NOMO-1 (cell line): ENCODE data around the gene UMODL1.
A peak's percentile ranks its signal among the peaks of the same experiment; 100 is the strongest.
"Not testable (repeated sequence)": the region's sequence is repeated elsewhere in the genome, so short reads cannot be mapped to it uniquely, and the experiment has no call there.

Experiments
- DNase-seq, 2 experiments: peaks; one replicate each; lab custom pipeline; 2025; ENCODE audit not compliant: unreplicated experiment in 2 of 2; lab: John Stamatoyannopoulos, UW

Gene UMODL1

DNA sequence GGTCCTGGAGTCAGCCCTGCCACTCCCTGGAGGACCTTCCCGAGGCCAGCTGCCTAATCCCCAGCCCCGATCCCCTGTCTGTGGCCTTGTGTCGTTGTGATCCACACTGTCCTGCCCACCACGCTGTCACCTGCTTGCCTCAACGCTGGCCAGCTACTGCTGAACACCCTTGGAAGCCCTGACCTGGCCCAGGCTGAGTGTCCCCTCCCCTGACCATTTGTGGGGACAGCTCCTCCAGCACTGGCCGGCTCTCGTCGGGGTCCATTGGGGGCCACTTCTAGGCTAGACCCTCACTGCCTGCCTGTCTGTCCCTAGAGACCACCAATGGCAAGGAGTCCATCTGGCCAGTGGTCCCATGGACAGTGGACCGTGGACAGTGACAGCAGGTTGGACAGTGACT lies 12.0 kb upstream of the UMODL1 start:
- no peak for DNase-seq

DNA sequence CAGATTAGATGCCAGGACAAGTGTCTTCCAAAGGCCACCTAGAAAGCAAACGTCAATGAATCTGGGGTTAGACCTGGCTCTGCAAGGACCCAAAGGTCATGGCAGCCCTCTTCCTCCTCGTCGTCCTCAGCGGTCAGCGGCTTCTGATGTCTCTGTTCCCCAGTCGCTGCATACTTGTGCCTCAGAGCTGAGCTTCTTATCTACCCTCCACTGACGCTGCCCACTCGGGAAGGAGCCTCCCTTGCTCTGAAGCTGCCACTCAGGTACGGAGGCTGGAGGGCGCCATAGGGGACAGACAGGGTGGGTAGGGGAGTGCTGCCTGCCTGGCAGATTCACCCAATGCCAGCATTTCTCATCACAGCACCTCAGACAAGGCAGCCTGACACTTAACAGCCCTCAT lies 11.4 kb upstream of the UMODL1 start:
- DNase-seq = no peak

DNA sequence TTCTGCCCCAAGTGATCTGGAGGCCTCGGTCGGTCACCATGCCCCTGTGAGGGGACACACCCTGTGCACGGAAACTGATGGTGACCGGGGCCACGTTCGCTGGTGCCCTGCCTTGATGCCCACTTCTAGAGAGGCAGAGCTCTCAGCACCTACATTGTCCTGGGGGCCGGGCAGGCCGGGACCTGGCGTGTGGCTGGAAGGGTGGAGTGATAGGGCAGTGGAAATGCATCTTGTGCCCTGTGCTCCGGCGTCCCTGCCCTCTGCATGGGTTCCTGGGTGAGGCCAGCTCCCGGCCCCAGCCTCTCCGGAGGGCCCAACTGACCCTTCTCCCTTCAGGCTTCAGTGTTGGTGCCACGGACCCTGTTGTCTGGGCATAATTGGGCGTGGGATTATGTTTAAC lies 11.0 kb upstream of the UMODL1 start:
- DNase-seq = no peak

DNA sequence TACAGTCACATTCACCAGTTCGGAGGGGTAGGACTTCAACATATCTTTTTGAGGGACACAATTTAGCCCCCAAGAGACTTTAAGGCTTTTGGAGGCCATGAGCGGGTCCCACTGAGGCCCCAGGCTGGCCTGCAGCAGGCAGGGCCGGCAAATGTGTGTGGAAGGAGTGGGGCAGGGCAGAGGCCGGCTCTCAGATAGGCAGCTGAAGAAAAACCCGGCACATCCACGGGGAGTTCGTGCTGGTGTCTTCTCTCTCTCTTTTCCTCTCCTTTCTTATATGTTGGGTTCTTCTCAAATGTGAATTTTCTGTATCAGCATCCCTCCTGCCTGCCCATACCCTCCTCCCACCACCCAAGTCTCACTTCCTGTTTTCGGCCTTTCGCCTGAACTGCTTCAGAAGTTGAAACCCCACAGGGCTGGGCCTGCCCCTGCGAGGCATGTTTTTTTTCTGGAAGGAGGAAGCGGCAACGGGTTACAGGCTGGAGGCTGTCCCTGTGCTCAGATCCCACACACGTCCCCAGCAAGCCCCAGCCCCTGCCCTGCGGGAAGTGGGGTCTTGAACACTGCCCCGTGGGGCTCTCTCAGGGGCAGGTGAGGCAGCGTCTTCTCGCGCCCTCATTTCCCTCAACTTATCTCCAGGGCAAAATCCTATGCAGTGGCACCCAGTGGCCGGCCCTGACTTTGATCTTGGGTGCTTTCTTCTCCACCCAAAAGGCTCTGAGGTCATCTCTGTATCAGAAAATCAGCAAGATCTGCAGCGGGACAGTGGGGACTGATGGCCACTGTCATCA lies 9.7 kb upstream of the UMODL1 start:
- DNase-seq = peak; percentile 85 to 95

DNA sequence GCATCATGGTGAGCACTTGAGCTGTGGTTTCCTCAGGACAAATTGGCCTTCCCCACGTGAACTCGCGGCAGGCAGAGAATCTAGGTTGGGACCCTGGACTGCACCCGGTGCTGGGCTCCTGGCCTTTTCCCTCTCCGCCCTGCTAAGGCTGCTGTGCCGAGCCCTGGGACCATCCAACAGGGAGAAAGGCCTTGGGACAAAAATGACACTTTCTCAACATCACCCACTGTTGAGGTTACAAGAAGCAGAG lies 9.2 kb upstream of the UMODL1 start:
- DNase-seq = no peak

DNA sequence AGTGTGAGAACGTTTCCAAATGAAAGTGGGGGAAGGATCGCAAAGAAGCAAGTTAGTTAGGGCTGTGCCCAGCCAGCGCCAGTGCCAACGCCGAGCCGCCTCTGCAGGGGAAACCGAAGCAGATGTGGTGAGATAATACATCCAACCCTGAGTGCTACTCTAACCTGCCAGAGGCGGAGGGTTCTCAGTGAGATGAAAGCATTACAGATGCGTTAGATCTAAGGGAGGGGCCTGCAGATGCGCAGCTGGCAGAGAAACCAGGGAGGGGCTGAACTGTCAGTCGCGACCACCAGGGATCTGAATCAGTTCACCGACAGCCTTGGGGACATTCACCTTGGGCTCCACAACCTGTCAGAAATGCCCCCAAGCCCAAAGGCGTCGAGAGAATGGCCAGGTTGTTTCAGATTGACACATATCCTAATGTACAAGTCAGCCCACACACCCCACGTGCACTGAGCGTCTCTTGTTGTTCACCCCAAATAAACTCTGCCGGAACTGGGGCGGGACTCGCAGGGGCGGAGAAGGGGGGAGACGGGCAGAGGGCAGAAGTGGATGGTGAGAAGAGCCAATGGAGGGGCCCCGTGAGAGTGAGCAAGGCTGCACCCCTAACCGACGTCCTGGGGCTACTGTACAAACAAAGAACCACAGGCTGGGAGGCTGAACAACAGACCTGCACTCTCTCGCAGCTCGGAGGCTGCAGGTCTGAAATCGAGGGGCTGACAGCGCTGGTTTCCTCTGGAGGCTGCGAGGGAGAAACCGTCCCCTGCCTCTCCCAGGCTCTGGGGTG lies 8.7 kb upstream of the UMODL1 start:
- peak; percentile 56 to 81 for DNase-seq

DNA sequence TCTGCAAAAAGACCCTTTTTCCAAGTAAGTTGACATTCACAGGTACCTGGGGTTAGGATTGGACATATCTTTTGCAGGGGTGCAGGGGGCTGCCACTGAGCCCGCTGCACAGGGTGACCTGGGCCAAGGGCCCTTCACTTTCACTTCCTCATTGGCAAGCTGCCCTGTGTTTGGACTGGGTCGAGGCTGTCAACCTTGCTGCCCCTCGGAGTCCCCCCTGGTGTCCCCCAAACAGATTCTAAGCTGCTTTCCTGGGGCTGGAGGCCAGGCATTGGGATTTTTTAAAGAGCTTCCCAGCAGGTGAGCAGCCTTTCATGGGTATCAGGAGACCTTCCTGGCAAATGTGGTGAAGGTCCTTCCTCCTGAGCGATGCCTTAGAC lies 7.9 kb upstream of the UMODL1 start:
- DNase-seq = peak; percentile 24 to 51

DNA sequence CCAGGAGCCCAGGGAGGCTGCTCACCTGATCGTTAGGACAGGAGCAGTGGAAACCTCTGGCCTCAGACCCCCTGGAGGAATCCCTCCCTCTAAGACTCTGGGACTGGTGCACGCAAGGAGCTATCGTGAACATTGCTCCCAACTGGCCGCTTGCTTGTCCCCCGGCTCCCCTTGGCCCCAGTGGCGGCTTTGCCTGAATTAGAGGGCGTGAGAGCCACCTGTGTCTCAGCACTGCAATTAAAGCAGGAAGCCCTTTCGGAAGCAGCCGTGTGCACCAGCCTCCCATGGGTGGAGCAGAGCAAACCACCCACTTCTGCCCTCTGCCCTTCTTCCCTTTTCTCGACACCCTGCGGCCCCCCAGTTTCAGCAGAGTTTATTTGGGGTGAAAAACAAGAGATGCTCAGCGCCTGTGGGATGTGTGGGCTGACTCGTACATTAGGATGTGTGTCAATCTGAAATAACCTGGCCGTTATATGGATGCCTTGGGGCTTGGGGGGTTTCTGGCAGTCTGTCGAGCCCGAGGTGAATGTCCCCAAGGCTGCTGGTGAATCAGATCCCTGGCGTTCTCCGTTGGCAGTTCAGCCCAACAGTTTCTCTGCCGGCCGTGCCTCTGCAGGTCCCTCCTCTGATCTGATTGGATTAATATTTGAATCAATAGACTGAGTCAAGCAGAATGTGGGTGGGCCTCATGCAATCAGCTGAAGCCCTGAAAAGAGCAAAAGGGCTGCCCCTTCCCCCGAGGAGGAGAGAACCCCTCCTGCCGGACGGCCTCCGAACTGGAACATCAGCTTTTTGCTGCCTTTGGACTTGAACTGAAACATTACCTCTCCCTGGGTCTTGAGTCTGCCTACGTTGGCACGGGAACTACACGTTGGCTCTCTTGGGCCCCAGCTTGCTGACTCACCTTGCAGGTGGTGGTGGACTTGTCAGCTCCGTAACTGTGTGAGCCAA lies 7.3 kb upstream of the UMODL1 start:
- DNase-seq = peak; percentile 67 to 74

DNA sequence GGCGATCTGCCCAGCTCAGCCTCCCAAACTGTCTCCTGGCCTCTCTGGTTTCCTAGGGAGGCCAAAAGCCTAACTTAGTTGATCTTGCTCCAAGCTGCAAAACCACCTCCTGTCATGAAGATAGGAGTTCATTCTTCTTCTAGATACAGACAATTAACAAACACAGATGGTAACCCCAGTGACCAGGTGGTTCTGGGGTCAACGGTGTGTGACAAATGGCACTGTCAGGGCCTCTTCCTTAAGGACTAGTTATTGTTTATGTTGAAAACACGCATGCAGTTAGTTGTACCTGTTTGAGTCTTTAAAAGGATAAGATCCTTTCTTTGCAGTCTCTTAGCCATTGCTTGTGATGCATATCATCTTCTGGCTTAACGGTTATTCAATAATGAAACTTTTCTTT lies 4.6 kb upstream of the UMODL1 start:
- DNase-seq = no peak

DNA sequence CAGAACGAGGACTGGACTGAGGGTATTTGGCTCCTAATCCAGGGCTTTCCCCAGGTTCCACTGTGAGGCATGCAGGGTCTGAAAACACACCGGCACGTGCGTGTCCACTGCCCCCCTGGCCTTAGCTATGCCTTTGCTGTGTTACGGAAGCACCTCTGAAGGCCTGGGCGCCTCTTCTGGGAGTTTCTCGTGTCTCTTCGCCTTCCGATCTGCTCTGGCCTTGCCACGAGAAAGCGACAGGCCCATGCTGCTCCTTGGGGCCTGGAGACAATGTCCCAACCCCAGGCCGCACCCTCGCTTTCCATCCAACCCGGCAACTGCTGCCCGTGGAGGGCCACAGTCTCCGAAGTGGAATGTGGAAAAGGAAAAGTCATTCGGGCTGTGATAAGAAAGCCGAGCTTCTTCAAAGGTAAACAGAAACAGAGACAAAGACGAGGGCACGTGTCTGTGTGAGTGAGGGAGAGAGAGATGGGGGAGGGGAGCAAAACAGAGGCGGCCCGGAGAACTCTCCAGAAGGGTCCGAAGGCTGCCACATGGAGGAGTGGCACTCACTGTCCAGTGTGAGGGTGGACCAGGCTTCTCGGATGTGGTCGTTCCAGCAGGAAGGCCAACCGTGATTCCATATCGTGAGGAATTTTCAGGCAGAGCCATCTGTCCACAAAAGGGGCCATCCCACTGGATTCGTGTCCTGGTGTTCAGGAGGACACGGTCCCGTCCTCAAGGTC lies 3.4 kb upstream of the UMODL1 start:
- no peak for DNase-seq

DNA sequence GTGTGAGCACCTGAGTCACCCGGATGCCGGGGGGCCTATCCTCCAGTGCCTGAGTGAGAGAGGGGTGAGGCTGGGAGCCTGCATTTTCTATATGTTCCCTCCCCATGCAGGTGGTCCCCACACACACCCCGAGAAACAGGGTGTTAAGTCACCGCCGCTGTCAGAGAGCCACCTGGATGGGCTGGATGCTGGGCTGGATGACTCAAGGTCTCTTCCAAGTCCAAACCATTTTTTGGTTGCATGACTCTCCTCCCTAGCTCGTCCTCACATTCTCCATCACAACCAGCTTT lies 2.9 kb upstream of the UMODL1 start:
- DNase-seq = no peak

DNA sequence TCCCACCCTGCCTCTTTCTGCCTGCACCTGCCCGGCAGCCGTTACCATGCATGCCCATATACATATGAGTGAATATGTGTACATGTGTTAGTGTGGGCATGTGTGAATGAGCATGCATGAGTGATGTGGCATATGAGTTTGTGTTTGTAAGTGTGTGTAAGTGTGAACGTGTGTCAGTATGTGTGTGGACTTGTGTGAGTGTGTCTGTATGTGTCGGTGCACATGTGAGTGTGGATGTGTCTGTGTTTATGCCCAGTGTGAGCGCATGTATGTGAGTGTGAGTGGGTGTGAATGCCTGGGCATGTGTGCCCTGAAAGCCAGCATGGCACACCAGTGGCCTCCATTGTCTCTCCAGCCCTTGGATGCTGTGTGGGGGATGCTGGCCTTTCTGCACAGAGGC lies 2.5 kb upstream of the UMODL1 start:
- no peak for DNase-seq

DNA sequence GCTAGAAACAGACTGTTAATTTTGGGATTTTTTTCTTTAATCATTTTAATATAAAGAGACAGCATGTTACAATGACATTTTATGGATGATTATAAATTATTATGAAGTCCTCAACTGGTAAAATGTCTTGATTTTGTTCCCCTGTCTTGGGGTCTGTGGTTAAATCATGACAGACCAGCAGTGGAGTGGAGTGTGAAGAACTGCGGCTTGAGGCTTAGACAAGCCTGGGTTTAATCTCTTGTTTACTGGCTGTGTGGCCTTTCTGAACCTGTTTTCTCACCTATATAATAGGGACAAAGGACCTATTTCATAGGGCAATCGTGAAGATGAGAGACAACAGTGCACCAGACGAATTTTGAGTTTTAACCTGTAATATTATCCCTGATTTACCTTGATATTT lies 1.8 kb upstream of the UMODL1 start:
- no peak for DNase-seq

DNA sequence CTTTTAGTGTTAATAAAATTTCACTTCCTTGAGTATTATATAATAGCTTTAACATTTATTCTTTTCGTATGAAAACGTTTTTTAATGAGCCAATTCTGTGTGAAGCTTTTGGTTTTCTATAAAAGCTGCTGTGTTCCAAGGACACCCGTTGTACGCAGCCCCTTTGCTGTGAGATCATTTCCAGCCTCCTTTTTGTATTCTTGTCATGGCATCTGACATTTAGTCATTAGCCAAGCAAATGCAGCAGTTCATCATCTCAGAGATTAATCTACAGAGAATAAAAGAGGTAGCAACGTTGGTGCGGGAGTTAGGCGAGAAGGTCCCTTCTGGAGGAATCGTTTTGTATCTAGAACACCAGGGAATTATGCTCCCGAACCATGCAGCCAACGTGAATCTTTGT lies 1.3 kb upstream of the UMODL1 start:
- no peak for DNase-seq

DNA sequence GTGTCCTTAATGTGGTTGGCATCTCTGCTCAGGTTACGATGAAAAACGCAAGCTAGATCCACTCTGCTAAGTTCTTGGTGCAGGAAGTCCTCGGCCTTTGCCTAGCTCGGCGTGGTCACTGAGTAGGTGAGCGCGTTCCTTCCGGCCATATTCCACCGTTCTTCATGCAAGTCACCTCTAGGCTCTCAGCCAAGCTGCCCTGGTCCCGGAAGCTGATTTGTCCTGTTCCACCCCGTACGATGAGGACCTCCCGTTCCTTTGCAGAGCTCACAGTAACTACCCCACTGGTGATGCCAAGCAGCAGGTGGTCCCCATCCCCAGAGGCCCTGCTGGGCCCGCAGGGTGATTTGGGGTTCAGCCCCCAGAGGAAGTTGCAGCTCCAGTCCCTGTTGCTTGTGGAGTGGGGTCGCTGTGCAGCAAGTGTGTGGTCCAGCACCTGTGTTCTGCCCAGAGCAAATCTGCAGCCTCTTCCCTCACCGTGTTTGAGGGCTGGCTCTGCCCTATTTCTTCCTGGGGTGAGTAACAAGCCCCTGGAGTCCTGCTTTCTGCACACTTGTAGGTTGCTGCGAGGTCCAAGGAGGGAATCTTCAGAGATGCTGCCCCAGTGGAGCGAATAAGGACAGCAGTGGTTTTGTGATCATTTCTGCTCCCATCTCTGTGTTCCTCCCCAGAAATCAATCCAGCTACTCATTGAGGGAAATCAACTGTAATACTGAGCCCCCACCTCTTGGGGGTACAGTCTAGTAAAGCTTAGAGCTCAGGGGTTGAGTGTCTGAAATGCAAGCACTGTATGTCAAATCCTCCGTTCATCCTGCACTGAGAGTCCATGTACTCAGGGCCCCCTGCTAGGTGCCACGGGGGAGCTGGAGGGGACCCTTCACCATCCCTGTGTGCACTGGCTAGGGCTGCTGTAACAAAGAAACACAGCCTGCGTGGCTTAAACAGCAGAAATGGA lies 2.3 kb downstream of the UMODL1 start:
- DNase-seq = no peak

DNA sequence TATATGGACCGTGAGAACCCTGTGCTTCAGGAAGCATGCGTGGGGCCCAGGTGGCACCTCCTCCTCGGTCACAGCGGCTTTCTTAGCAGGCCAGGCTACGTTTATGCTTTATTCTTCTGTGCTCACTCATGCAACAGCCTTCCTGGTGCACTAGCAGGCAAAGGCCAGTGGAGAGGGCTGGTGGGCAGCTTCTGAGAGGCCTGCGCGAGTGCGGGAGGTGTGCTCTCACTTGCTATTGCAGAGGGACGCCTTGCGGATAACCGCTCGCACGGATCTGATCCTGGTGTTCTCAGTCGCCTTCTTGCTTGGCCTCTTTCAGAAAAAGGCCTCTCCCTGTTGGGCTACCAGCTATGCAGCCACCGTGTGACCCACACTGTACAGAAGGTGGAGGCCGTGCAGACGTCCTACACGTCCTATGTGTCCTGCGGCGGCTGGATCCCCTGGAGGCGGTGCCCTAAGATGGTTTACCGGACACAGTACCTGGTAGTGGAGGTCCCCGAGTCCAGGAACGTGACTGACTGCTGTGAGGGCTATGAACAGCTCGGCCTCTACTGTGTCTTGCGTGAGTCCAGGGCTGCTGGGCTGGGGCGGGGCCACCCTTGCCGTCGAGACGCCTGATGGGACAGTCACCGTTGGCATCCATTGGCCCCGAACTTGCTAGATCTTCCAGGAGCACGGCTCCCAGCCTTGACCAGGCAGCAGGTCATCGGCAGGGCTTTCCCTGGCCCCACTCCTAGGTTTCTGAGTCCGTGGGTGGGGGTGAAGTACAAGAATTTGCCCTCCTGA lies 4.8 kb downstream of the UMODL1 start:
- DNase-seq = no peak

DNA sequence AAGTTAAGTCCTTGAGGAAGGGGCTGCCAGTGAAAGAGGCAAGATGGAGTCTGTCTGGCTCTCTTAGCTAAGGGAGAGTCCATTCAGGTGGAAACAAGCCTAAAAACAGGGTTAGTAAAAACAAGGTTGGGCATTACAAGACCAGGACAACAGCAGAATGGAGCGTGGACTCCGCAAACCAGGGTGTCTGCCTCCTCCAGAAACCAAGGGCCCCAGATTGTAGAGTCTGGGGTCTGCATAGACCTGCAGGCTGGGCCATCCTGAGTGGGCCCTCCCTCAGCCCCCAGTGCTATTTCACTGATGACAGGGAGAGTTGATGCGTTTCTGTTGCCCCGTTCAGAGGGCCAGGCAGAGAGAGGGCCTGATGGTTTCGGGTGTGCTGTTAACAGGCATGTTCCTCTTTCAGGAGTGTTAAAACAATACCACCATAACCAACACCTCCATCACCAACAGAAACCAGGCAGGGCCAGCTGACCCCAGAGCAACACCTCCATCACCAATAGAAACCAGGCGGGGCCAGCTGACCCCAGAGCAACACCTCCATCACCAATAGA lies 6.6 kb downstream of the UMODL1 start:
- peak in 1 of 2 experiments; percentile 7 for DNase-seq

DNA sequence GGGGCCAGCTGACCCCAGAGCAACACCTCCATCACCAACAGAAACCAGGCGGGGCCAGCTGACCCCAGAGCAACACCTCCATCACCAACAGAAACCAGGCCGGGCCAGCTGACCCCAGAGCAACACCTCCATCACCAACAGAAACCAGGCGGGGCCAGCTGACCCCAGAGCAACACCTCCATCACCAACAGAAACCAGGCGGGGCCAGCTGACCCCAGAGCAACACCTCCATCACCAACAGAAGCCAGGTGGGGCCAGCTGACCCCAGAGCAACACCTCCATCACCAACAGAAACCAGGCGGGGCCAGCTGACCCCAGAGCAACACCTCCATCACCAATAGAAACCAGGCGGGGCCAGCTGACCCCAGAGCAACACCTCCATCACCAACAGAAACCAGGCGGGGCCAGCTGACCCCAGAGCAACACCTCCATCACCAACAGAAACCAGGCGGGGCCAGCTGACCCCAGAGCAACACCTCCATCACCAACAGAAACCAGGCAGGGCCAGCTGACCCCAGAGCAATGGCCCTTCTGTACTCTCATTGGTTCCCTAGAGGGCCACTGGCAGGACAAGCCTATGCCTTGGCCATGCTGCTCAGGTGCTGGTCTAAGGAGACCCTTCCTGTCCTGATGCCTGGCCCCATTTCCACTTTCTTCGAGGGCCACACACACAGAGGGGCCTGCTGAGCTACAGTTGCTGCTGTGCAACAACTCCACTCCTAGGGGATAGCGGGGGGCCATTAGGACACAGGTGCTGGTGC lies 7.3 kb downstream of the UMODL1 start:
- not testable (repeated sequence) for DNase-seq
